Left forelimb (tissue), 1 donor: ENCODE results near the gene RIPK4.
"Not testable (repeated sequence)": the region's sequence is repeated elsewhere in the genome, so short reads cannot be mapped to it uniquely, and the experiment has no call there.

Source experiments
- DNase-seq: peaks from one replicate; pipeline ENCODE4 v3.0.0-alpha.2; 2018; ENCODE audit warnings: low spot score

Gene RIPK4

GRCh38 chr21:41714299-41714865 is 52.5 kb downstream of the RIPK4 start:
- DNase-seq: not testable (repeated sequence)

DNA sequence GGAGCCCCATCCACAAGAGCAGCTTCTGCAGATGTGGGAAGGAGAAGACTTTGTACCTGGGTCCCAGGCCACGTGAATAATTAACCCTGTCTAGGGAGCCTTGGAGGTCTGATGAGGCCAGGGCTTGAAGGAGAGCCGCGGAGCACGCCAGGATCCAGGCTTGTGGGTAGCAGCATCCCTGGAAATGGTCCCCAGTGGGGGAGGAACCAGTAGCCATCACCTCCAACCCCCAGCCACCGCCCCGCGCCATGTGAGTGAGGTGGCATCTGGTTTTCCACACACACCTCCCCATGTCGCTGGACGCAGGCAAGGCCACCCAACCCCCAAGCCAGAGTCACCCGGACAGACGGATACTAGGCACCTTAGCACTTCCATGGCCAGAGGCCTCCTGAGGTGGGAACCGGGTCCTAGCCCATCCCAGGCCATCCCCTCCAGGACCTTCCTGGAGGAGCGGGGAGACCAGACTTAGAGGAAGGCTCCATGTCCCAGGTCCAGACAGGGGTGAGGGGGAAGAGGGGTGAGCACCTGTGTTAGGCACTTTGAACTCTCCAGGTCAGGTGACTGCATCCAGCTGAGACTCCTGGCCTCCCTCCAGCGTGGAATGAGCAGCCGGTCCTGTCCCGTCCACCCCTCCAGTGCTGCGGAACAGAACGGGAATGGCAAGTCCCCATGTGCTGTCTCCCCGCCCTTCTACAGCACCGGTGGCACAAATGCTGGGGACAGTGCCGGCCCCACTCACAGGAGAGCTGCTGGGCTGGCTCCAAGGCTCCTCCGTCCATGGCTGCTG is 53.2 kb downstream of the RIPK4 start:
- DNase-seq: no peak

GRCh38 chr21:41712730-41713129 is 54.1 kb downstream of the RIPK4 start:
- no peak for DNase-seq

DNA sequence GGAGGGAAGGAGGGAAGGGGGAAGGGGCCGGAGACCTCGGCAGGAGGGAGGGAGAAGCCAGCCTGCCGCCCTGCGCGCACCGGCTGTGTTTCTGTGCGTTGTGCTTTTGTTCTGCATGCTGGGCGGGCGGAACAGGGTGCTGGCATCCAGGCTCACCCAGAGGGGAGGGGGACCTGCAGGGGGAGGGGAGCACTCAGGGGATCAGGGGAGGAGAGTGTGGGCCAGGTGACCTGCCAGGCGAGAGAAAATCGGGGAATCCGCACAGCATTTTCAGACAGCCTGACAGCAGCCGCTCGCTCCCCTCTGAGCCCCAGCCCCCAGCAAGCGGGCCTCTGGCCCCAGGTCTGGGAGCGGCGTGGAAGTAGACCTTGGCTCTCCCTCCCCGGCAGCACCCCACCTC is 54.7 kb downstream of the RIPK4 start:
- DNase-seq: no peak

- no peak for DNase-seq
Observed at GRCh38 chr21:41711416-41712007, 55.3 kb downstream of the RIPK4 start.

DNA sequence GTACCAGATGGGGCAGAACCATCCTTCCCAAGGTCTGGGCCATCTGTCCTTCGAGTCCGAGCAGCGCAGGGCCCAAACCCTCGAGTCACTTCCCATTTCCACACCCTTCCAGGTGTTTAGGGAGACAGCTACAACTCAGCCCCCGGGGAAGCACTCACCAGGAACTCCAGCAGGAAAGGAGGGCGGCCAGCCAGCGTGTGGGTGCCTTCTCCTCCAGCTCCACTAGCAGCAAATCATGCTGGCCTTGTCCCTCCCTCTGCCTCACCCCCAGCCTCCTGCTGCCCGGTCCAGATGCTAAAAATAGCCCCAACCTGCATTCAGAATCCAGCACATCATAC is 56.1 kb downstream of the RIPK4 start:
- DNase-seq: no peak

DNA sequence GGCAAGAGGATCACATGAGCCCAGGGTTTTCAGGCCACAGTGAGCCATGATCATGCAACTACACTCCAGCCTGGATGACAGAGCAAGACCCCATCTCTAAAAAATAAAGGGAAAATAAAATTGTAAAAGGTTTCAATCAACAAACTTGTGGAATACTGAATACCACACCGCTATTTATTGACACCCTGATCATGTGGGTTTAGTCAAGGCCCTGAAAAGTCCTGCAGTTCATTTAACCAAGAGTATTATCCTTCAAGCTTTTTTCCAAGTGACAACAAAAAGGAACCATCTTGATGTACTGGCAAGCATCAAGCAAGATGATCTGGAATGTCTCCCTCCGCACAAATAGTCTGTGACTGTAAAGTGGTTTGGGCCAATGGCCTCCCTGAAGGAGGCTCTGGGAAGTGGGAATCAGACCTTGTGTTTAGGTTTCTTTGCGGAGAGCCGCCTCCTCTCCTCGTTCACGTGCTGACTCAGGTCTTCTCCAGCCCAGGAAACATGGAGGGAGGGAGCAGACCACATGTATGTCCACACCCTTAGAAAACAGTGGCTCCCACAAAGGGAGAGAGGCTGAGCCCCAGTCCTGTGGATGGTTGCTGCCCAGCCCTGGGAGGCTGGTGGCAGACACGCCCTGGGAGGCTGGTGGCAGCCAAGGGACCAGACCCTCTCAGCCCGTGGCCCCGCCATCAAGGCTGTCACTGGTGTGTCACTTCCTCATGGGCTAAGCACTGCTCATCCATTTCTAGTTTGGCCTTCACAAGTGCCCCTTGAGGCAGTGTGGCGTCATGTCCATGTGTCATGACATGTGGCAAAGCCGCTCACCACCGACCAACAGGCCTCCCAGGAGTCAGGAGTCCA is 56.7 kb downstream of the RIPK4 start:
- DNase-seq: no peak

- no peak for DNase-seq
Observed at GRCh38 chr21:41709166-41709565, 57.7 kb downstream of the RIPK4 start.

DNA sequence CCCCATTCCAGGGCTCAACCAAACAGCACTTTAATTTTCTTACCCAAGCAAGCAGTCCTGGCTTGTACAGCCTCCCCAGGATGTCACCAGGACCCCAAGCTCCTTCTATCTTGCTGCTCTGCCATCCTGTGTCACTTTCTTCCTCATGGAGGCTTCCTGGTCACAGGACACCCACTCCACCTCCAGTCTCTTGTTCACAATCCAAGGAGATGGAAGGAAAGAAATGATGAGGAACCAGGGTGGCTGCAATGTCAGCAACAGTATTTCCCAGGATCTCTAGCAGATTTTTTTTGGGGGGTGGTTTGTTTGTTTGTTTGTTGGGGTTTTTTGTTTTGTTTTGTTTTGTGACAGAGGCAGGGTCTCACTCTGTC is 58.9 kb downstream of the RIPK4 start:
- no peak for DNase-seq

- DNase-seq: no peak
Observed at GRCh38 chr21:41707231-41707959, 59.5 kb downstream of the RIPK4 start.

GRCh38 chr21:41706678-41707077 is 60.2 kb downstream of the RIPK4 start:
- DNase-seq: no peak

DNA sequence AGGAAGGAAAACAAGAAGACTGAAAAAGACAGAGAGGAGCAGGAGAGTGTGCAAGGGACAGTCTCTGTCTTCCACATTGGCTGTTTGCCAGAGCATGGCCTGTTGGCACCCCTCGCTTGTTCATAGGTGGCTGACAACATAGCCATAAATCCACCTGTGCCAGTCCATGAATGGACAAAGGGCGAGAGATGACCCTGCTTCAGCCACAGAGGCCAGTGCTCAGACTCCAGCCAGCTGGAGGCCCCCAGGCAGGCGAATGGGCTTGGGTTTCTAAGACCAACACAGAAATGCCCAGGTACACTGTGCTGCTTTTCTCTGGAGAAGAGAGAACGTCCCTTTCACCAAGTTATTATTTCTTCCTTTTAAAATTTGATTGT is 60.6 kb downstream of the RIPK4 start:
- no peak for DNase-seq

DNA sequence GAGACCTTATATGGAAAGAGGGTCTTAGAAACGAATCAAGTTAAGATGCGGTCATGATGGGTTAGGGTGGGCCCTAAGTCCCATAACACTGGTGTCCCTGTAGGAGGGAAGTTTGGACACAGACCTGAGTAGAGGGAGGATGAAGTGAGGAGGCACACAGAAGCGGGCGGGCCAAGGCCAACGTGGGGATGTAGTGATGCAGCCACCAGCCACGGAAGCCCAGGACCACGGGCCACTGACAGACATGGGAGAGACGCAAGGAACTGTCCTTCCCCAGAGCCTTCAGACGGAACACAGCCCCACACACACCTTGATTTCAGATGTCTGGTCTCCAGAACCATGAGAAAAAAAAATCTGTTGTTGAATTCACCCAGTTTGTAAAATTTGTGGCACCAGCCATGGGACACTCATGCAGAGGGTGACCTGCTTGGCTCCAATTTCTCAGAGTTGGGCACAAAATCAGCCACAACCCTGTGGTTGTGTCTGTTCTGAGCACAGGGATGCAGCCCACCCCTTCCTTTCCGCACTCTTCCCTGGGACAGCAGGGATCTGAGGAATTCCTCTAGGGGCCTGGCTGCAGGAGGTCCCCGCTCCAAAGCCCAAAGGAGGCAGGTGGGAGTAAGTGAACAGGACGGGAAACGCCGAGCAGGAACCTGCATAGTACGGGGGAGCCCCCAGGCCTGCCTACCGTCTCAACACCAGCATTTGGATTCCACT is 61.1 kb downstream of the RIPK4 start:
- DNase-seq: no peak

GRCh38 chr21:41703857-41704501 is 62.9 kb downstream of the RIPK4 start:
- DNase-seq: no peak

DNA sequence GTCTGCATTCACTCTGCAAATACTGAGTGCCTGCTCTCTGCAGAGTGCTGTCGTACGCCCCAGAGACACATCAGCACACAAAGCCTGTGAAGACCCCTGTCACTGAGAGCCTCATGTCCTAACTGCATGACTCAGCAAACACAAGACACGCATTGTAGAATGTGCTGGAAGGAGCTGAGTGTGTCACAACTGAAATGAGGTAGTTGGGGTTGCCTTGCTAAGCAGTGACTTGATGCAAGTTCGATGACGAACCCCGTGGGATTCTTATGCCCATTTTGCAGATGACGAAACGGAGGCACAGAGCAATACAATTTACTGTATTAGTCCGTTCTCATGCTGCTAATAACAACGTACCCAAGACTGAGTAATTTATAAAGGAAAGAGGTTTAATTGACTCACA is 65.1 kb downstream of the RIPK4 start:
- no peak for DNase-seq

DNA sequence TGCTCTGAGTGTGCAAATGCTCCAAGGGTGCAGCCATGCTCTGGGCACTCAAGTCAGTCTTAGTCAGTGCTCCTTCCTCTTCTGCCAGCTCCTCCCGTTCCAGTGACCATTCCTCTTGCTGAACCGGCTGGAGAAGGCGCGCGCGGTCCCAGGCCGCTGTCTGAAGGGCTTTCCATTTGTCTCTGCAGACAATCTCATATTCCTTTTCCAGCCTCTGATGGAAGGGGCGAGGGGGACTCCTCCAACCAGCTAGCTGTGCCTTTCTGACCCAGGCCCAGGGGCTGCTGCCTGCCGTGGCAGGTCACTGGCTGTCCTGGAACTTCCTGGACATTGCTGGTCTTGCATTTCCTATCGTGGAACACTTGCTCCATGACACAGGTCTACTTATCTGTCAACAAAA is 67.5 kb downstream of the RIPK4 start:
- DNase-seq: no peak

- DNase-seq: no peak
Observed at GRCh38 chr21:41698071-41698470, 68.8 kb downstream of the RIPK4 start.

GRCh38 chr21:41695513-41695912 is 71.3 kb downstream of the RIPK4 start:
- no peak for DNase-seq

DNA sequence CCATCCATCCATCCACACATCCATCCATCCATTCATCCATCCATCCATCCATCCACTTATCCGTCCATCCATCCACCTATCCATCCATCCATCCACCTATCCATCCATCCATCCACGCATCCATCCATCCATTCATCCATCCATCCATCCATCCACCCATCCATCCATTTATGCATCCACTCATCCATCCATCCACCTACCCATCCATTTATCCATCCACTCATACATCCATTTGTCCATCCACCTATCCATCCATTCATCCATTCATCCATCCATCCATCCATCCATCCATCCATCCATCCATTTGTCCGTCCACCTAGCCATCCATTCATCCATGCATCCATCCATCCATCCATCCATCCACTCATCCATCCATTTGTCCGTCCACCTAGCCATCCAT is 72.8 kb downstream of the RIPK4 start:
- DNase-seq: not testable (repeated sequence)

DNA sequence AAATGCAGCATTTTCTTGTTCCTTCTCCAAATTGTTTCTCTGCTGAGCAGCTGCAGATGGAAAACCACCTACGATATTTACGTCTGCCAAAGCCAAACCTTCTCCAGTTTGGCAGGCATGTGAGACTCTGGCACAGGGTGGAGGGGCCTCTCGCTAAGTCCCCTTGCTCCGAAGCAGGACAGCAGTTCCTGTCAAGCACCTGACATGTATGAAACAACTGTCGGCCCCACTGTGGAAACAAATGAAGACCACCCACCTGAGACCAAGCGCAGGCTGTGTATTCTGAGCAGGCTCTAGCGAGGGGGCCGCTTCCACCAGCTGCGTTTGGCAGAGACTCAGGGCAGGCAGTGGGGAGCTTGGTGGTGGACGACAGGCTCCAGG is 74.7 kb downstream of the RIPK4 start:
- DNase-seq: no peak
